KBM-7 (cell line): ENCODE data around the gene CDCP2.

Experiments used
- DNase-seq: peaks from one replicate; pipeline ENCODE4 v3.0.0-alpha.2; 2015
- in situ Hi-C: fragments of 300-500 bp; cut with MboI; formaldehyde crosslinking; loops from 2 replicates; pipeline ENCODE4 v1.14.3; 2020; ENCODE audit warnings: low sequenced_read_pairs, low pct_unique_long_range_greater_than_20kb, mixed read lengths

The CDCP2 gene

DNA sequence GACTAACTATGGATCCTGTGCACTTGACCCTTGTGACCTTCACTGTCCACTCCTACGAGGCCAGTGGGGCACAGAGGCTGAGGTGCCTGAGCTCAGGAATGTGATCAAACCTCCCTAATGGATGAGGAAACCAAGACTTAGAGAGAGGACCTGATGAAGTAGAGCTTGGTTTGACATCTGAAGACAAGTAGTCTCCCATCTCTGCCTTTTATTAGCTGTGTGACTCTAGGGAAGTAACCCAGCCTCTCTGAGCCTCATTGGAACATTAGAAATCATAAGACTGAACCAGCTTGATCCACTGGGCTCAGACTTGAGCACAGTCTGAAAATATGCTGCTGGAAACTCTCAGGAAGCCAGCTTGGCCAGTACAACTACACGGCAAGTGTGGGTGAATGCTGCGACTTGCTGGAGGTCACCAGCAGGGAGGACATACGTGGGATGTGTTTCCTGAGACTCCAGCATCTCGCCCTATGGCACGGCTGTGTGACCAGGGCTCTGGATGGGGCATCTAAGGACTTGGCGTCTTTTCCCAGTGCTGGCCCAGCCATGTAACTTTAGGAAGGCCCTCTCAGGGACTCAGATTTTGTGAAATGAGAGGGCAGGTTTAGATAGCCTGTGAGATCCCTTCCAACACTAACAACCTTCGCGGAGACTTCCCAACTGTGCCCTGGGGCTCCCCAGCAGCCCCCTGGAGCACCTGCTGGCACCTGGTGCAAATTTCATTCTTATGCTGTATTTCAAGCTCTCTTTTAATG, 10.5 kb downstream of the CDCP2 start:
- in situ Hi-C loops = no loop called here
- DNase-seq = no peak

DNA sequence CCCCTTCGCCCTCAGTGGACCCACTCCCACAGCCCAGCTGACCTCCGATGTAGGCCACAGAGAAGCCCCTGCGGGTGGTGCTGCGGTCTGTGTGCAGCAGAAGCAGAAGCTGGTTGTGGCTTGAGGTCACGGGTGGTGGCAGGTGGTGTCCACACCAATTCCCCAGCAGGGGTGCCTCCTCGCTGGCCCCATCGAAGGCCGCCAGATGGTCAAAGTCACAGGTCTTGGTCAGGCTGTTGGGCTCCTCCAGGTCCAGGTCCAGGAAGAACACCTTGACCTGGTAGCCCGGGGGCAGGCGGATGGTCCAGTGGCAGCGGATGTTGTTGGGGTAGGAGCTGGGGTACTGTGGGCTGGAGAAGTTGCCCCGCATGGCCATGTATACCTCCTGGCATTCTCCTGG, 13.1 kb downstream of the CDCP2 start:
- in situ Hi-C loops = no loop called here
- no peak for DNase-seq

DNA sequence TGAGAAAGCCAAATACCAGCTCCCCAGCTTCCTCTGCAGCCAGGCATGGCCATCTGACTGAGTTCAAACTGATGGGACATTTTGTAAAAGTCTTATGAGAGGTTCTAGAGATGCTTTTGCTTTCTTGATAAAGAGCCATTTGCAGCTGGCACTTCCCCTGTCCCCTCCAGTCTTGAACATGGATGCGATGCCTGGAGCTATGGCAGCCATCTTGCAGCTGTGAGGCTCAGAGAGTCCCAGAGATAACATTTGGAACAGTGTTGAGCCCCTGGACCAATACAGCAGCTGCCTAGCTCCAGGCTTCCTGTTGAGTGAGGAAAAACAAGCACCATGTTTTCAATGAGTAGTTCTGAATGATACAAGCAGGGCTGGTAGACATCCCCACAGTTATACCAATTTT, 13.8 kb downstream of the CDCP2 start:
- in situ Hi-C loops = no loop called here
- DNase-seq = no peak

DNA sequence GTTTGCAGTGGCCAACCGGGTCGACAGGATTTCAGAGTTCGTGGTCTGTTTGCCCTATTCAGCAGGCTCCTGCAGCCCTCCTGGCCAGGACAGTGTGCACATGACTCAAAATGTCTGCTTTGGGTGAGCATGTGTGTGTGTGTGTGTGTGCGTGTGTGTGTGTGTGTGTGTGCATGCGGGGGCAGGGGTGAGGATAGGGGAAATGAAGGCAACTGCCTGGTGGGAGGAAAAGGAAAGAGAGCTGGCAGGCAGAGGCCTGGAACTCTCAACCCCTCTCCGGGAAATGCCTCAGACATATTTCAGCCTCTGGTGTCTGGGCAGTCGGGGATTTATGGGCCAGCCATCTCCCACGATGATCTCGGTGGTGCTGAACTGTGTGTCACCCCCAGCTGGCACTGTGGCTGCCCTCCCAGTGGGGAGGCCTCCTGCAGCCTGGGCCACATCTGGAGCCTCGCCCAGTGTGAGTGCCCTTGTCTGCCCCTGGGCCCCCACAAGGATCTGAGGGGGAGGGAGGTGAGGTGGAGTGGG, 15.2 kb downstream of the CDCP2 start:
- peak; percentile 61 for DNase-seq
- in situ Hi-C loops = no loop called here

DNA sequence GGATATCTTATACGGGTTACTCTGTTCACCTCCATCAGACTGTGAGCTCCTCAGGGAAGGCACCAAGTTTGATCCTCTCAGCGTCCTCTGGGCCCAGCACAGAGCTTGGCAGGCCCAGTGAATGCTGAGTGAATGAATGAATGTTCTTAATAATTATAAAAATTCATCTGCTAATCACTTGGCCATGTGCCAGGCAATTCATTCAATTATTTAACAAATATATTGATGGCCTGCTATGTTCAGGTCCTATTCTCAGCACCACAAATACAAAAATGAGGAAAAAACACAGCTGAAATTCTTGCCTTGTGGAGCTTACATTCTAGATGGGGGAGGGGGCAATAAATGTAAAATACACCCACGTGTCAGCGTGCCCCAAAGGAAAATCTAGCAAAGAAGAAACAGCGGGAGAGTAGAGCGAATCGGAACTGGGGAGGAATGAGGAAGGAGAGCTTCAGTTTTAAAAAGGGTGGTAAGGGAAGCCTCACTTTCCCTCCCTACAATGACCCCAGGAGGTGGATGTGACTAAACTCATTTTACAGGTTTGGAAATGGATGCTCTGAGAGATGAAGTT, 15.8 kb downstream of the CDCP2 start:
- peak; percentile 39 for DNase-seq
- in situ Hi-C loops = no loop called here

DNA sequence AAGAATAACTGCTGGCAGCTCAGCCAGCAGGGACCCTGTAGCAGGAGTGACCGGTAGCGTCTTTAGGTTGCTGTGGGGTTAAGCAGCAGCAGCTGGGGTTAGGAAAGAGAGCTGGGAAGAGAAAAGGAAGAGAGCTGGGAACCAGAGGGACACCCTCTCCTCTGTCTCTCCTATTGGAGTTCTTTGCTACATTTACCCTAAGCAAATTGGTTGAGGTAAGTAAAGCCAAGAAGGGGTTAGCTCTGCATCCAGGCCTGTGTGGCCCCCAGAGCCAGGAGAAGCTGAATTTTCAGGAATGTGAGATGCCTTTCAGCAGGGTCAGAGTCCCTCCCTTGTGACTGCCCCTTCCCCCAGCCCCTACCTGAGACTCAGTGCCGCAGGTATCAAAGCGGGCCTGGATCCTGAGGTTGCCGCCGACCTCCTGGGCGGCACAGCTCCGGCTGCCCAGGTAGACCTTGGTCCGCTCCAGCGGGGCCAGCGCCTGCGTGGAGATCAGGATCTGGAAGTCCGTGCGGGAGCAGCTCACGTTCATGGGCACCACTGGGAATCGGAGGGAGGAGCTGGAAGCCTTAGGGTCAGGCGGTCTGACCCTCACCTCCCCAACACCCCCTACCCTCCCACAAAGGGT, 16.4 kb downstream of the CDCP2 start:
- no peak for DNase-seq
- in situ Hi-C loops = no loop called here

DNA sequence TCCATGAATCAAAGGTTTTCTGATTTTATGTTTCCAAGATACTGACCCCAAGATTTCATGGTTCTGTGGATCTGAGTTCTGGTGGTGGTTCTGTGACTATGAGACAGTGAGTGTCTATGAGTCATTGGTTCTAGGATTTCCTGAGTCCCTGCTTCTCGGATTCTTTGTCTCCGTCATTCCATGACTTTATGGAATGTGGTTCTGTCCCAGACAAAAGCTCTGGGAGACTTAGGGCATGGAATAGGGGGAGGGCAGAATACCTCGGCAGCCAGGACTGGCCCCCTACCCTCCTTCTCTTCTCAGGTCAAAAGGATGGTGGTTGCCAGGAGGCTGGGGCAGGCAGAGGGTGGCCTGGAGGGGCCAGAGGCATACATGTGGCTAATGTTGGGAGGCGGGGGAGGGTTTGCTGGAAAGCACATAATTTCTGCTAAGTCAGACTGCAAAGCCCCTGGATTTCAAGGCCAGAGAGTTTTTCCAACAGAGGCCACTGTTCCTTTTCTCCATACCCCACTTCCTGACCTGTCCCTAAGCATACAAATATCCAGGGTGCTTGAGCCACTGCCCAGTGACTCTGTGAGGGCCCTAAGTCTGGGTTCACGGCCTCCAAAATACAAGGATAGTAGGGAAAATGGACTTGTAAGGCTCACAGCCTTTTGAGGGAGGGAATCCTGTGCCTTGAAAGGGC, 17.2 kb downstream of the CDCP2 start:
- no peak for DNase-seq
- in situ Hi-C loops = no loop called here

DNA sequence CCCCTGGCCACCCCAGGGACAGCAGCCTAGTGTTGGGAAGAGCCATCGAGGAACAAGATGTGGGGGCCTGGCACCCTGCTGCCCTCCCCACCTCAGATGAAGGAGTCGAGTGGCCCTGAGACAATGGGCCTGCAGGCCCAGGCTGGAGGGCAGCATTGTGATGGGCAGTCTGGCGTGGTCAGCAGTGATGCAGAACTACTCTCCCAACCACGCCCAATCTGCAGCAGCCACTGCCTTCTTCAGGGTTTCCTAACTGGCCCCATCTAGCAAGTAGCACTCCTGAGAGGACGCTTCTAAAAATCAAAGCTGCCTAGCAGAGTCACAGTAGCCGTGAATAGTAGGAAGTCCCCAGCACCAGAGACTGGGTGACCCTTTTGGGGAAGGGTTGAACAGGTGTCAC, 18.5 kb downstream of the CDCP2 start:
- in situ Hi-C loops = no loop called here
- no peak for DNase-seq

DNA sequence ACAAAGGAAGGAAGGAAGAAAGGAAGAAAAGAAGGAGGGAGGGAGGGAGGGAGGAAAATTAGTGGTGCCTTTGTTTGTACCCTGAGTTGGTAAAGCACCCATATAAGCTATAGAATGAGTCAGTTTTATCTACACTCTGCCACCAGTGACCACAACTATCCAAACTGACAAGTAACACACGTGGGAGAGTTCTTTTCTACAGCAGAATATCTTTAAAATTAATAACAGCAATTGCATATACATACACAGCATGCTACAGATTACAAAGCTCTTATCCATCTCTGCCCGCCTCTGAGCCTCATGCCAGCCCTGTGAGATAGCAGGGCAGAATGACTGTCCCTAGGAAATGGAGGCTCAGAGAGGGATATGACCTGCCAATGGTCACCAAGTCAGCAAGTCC, 20.3 kb downstream of the CDCP2 start:
- in situ Hi-C loops = no loop called here
- DNase-seq = no peak

DNA sequence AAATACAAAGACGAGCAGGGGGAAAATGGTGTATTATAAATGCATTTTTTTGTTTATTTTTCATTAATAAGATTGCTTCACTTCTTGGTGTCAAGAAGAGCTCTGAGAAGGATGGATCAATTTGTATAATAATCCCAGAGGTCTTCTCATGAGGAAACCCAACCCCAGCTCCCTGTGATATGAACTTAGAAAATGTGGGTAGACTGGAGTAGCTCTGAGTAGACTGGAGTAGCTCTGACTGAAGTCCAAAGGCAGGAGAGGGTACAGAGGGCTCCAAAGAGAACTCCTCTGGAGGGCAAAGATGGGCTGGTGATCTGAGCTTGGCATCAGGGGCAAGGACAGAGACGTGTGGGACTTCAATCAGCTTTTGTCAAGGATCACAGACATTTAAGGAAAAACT, 21.4 kb downstream of the CDCP2 start:
- DNase-seq = no peak
- in situ Hi-C loops = no loop called here

DNA sequence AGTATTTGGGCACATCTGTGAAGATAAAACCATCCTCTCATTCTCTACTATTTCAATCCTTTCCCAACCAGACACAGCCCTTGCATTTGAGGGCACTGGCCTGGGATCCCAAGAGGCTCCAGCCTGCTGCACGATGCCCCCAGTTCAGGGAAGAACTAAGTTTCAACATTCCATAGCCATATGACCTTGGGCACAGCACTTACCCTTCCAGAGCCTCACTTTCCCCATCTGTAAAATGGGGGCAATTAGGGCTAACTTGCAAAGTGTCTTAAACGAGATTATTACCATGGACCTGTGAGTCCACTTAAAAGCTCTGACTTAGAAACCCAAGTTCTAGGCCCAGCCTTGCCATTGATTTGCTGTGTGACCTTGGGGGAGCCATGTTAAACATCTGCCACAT, 22.9 kb downstream of the CDCP2 start:
- in situ Hi-C loops = no loop called here

DNA sequence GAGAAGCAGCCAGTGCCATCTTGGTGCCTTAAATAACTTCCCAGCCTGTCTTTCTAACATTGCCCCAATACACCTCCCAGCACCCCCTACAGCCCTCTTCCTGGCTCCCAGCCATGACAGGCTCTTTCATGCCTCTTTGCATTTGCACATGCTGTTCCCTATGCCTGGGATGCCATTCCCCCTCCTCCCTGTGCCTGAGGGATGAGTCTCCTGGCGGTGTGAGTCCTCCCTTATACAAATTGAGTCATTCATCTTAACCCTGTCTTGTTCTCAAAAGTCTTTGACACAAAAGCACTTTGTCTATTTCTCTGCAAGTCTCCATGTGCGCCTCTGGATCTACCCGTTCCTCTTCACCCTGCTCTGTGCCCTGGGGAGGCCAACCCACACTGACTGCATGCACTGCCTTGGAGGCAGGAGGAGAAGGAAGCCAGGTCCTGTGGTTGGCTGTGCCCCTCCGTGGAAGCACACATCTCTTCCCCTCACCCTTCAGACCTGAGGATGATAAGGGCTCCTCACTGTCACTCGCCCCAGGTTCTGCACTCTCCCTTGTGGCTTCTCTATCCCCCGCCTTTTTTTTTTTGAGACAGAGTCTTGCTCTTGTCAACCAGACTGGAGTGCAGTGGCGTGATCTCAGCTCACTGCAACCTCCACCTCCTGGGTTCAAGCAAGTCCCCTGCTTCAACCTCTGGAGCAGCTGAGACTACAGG, 25.1 kb downstream of the CDCP2 start:
- DNase-seq = no peak
- in situ Hi-C loops = no loop called here

More for the DNA sequence above, 22.9 kb downstream of the CDCP2 start:
- DNase-seq = no peak

DNA sequence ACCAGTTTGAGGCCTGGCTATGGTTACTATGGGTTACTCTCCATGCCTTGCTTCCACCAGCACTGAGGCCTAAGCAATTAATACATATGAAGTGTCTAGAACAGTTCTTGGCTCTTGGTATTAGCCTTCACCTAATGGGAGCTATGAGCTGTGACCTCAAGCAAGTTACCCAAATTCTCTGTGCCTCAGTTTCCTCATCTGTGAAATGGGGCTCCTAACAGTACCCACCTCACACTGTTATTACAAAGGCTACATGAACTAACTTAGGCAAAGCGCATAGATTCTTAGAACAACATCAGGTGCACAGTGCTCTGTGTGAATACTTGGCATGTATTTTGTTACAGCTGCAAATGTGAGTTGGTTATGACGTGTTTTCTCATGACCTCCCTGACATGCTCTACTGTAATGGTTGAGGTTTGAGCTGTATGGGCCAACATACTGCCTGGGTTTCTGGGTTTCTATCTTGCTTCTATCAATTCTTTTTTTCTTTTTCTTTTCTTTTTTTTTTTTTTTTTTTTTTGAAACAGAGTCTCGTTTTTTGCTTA, 26.5 kb downstream of the CDCP2 start:
- in situ Hi-C loops = no loop called here
- DNase-seq = no peak

DNA sequence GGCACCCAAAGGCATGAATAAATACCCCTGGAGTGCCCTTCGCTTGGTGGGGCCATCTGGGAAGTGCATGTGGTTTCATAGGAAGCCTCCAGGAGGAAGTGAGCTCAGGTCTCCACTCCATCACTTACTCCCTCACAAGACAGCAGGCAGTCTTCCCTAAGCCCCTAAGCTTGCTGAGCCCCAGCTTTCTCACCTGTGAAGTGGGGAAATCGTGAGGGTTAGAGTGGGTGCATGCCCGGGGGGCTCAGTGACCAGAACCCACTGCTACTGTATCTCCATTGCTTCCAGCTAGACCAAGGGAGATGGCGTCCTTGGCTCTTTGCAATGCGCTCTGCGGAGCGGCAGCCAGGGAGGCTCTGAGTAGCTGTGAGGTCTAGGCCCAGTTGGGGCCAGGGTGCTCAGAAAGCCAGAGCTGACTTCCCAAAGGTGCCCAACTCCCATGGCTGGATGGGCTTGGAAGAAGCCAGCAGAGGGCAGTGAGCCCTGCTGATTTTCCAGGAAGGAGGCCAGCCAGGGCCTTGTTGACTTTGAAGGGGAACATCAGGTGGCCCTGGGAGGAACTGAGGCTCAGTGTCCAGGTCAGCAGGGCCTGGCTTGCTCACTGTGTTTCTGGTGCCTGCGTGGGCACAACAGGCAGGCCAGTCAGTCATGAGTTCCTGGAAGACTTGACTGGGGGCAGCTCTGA, 27.3 kb downstream of the CDCP2 start:
- in situ Hi-C loops = no loop called here
- DNase-seq = peak; percentile 19

DNA sequence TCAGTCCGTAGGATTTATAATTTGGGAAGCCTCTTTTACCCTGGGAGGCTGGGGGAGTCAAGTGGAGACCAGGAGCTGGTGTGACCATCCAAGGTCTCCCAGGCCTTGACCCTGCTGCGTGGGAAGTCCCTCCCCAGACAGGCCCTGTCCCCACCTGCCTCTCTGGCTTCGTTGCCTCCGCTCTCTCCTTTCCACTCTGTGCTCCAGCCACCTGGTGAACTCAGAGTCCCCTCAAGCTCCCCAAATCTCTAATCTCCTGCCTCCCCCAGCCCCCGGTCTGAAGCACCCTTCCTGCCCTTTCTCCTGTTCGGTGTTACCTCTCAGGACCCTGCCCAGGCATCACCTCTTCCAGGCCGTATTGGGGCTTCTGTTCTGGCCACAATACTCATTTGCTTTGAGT, 27.9 kb downstream of the CDCP2 start:
- no peak for DNase-seq
- in situ Hi-C loops = no loop called here

DNA sequence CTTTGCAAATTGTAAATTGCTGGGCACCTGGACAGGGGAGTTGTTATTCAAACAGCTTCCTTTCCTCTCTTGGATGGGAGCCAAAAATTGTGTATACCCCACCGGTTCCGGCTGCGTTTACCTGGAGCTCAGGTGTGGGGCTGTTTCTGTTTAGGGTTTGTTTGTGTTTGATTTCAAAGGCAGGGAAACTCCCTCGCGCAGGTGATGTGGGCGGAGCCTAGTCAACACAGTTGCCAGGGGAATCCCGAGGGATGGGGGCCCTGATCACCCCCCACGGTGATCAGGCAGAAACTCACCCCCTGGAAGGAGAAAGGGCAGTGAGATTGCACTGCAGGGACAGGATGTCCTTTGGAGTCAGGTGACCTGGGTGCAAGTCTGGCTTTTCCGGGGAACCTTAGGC, 28.3 kb downstream of the CDCP2 start:
- no peak for DNase-seq
- in situ Hi-C loops = no loop called here

DNA sequence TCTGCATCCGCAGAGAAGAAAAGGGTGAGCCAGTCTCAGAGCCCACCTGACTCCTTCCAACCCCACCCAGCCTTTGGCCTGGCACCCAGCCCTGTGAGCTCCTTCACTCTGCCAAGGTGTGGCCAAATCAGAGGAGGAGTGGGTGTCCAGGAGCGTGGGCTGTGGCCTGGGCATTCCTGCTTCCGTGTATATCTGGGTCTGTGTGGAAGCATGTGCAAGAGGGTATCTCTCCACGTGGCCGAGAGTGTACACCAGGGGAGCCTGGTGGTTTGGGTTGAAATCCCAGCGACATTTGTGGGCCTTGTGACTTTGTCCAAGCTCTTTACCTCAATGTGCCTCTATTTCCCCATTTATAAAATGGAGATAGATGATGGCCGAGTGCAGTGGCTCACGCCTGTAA, 29.8 kb downstream of the CDCP2 start:
- in situ Hi-C loops = no loop called here
- DNase-seq = no peak

DNA sequence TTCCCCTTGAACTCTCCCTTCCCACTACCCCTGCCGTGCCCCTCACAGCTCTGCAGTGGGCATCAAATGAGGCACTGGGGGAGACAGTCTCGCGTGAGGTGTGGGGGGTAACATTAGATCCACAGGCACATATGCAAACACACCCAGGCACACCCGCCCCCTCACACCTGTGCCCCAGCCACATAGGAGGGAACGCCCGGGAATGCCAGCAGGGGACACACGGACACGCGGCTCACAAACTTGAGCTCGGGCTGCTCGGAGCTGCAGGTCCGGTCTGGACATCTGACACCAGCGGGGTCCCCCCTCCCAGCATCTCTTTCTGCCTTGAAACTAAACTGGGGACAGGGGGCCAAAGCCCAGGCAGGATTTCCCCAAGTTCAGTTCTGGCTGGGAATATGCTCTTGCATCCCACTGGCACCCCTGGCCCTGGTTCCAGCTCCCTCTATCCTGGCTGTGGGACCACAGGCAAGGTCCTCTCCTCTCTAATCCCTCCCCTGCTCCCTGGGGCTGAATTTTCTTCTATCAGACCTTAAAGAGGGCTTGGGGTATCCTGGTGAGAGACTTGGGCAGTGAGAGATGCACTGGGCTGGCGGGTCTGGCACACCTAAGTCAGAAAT, 30.6 kb downstream of the CDCP2 start:
- DNase-seq = no peak
- in situ Hi-C loops = no loop called here
